ENCODE measurements around the gene IRX6.
A peak's percentile ranks its signal among the peaks of the same experiment; 100 is the strongest.

IRX6 gene

GRCh38 chr16:55323637-55324271 lies at the start of gene IRX6:
TSS of gene IRX6 (plus strand) at chr16:55324203. CDS start at chr16:55325092, 889 bp downstream.
- peak; percentile 11 for TF ChIP-seq CTCF (IDR thresholded peaks at IDR 0.05)
- Histone ChIP-seq H3K27ac (no peak within 1 kb of the TSS), H3K4me3 (peak within 1 kb of the TSS; percentile 56)
- DNase-seq (ENCODE audit: low spot score), result no peak

- Histone ChIP-seq H3K27ac (no peak overlapping the region), H3K4me3 (no peak overlapping the region)
- DNase-seq (ENCODE audit: low spot score), result no peak
- TF ChIP-seq CTCF (IDR thresholded peaks at IDR 0.05), result no peak
These were observed 49.6 kb upstream of the IRX6 start for GRCh38 chr16:55274391-55274790.

GRCh38 chr16:55275167-55275566 lies 48.8 kb upstream of the IRX6 start:
- DNase-seq (ENCODE audit: low spot score), result no peak
- TF ChIP-seq CTCF (IDR thresholded peaks at IDR 0.05), result no peak
- no peak overlapping the region for H3K4me3 ChIP-seq
- no peak overlapping the region for H3K27ac ChIP-seq

- Histone ChIP-seq H3K4me3 (no peak overlapping the region), H3K27ac (no peak overlapping the region)
- no peak for DNase-seq (ENCODE audit: low spot score)
- no peak for TF ChIP-seq CTCF (IDR thresholded peaks at IDR 0.05)
These were observed 48.1 kb upstream of the IRX6 start for GRCh38 chr16:55275869-55276268.

- Histone ChIP-seq H3K4me3 (no peak overlapping the region), H3K27ac (no peak overlapping the region)
- no peak for TF ChIP-seq CTCF (IDR thresholded peaks at IDR 0.05)
- DNase-seq (ENCODE audit: low spot score), result no peak
These were observed 46.5 kb upstream of the IRX6 start for GRCh38 chr16:55277536-55277935.

GRCh38 chr16:55279598-55279997 lies 44.4 kb upstream of the IRX6 start:
- H3K4me3 ChIP-seq, result no peak overlapping the region
- H3K27ac ChIP-seq, result no peak overlapping the region
- no peak for DNase-seq (ENCODE audit: low spot score)
- TF ChIP-seq CTCF (IDR thresholded peaks at IDR 0.05), result no peak

GRCh38 chr16:55280587-55280986 lies 43.4 kb upstream of the IRX6 start:
- no peak for DNase-seq (ENCODE audit: low spot score)
- Histone ChIP-seq H3K4me3 (no peak overlapping the region), H3K27ac (no peak overlapping the region)
- no peak for TF ChIP-seq CTCF (IDR thresholded peaks at IDR 0.05)

All from coronary artery (tissue), 2 donors.